ENCODE results near the gene TNFAIP1.
A peak's percentile ranks its signal among the peaks of the same experiment; 100 is the strongest.
"Not testable (repeated sequence)": the region's sequence is repeated elsewhere in the genome, so short reads cannot be mapped to it uniquely, and the experiment has no call there.

The TNFAIP1 gene, protein sequence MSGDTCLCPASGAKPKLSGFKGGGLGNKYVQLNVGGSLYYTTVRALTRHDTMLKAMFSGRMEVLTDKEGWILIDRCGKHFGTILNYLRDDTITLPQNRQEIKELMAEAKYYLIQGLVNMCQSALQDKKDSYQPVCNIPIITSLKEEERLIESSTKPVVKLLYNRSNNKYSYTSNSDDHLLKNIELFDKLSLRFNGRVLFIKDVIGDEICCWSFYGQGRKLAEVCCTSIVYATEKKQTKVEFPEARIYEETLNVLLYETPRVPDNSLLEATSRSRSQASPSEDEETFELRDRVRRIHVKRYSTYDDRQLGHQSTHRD

DNA sequence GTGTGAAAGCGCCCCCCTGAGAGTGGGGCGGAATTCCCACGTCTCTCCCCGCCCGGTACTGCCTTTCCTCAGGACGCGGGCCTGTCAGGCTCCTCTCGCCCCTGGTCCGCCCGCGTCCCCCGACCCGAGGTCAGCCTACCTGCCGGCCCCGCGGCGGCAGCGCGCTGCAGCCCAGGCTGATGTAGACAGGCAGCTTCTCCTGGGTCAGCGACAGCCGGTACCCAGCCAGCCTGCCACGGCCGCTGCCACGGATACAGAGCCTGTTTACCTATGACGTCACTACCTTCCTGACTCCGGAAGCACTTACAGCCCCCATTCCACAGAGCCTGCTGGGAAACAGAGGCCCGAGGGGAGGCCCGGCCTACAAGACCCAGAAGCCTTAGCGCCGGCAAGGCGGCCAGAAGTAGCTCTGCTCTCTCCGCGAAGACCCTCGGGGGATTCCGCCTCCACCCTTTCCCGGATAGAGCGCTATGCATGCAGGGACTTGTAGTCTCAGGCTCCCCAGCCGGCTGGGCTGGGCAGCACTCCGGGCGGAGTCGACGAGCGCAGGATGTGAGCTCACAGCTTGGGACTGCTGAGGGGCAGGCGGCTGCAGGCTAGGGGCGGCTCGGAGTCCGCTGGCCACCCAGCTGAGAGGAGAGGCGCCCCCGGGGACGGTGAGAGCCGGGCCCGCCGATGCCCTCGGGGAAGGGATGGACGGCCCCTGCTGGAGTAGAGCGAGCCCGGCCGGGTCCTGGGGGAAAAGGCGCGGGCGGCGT is at the start of gene TNFAIP1, which contains the start of gene IFT20:
TNFAIP1 (plus strand) TSS at position 561 of the 758 bp plus-strand sequence. CDS start 3,761 bp downstream, outside the sequence.
IFT20 (minus strand) TSS at position 272 of the 758 bp plus-strand sequence. CDS start 3,487 bp downstream, outside the sequence.
- DNase-seq (ENCODE audit: low read depth in 2 of 2), result peak; percentile 91 to 96

DNA sequence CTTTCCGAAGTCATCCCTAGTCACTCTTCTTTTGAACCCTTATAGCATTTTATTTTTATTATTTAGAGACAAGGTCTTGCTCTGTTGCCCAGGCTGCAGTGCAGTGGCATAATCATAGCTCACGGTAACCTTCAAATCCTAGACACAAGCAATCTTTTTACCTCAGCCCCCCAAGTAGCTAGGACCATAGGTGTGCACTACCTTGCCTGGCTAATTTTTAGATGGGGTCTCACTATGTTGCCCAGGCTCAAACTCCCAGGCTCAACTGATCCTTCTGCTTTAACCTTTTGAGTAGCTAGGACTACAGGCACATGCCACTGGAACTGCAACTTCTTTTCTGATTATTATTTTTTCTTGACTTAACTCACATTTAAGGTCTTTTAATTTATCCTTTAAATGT is 49.6 kb upstream of the TNFAIP1 start:
- no peak for DNase-seq (ENCODE audit: low read depth in 2 of 2)

DNA sequence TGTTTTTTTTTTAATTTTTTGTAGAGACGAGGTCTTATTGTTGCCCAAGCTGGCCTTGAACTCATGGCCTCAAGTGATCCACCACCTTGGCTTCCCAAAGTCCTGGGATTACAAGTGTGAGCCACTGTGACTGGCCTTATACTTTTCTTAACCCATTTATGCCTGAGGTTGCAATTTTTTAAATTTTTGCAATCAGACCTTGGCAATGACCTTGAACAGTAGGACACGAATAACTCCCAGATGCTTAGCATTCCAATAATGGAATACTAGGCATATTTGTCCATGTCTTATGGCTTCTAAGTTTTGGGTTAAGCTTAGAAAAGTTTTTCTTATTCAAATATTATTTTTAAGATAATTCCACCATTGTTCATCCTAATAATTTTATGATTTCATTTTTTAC is 44.9 kb upstream of the TNFAIP1 start:
- DNase-seq (ENCODE audit: low read depth in 2 of 2), result no peak

DNA sequence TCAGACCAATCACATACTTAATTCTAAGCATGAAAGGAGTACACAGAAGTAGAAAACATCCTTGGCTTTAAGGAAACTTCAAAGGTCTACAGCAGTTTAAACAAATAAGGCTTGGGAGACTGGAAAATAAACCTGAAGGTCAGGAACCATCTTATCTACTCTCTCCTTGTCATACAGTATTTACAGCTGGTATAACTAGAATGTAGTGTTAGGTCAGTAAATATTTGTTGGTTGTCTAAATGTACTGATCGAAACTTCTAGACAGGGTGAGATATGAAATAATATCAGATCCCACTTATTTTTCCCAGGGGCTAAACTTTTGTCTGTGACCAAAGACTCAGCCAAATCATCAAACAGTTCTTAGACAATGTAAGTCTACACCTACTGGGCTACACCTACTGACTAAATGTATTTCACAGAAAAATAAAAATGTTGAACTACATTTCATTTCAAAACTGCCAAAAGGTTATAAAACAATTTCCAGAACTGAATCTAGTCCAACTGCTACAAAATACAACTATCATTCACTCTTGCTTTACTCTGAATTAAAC is 43.7 kb upstream of the TNFAIP1 start:
- DNase-seq (ENCODE audit: low read depth in 2 of 2), result no peak

DNA sequence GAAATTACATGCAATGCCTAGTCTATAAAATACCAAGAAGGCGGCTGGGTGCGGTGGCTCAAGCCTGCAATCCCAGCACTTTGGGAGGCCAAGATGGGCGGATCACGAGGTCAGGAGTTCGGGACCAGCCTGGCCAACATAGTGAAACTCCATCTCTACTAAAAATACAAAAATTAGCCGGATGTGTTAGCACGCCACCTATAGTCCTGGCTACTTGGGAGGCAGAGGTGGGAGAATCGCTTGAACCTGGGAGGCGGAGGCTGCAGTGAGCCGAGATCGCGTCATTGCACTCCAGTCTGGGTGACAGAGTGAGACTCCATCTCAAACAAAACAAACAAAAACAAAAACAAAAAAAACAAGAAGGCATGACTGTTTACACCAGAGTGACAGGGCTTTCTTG is 42.7 kb upstream of the TNFAIP1 start:
- not testable (repeated sequence) for DNase-seq (ENCODE audit: low read depth in 2 of 2)

DNA sequence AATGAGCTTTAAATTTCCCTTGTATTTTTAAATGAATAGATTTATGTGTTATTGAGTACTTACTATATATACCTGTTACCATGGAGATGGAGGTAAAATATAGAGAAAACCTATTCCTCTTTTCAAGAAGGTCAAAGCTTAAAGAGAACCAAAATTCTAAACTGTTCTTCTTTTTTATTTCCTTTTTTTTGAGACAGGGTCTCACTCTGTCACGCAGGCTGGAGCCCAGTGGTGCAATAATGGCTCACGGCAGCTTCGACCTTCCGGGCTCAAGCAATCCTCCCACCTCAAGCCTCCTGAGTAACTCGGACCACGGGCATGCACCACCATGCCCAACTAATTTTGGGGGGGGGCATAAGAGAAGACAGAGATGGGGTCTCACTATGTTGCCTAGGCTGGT is 41.6 kb upstream of the TNFAIP1 start:
- no peak for DNase-seq (ENCODE audit: low read depth in 2 of 2)

DNA sequence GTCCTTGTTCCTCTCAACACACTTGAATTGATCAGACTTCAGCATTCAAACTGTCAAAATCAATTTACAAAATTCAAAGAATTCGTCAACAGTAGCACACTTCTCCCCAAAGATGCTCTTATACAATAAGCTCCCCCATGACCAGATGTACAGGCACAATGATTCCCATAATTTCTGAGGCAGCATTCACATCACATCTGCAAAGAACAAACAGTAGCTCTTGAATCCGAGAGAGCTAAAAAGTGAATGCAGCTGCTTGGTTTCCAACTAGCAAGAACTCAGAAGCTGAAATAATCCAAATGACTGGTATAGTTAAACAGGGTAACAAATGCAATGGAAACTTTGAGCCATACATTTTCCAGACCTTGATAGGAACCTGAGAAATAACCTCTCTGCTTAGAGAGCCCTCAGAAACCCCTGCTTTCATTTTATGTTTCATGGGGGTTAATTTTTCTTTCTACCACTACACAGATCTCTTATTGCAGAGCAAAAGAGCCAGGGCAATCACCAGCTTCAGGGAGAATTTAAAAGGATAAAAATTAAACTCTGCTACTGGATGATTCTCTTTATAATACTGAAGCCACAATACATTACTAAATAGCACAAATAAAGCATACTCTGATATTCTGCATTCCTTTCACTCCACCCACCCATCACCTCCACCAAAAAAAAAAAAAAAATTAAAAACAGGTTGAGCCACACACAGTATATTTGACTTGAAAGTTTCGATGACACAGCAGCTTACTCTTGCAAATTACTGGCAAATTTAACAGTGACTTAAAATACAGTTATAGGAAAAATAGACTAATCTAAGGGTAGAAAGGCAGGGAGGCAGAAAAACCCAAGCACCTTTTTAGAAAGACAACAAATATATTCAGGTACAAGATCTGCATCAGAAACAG is 39.6 kb upstream of the TNFAIP1 start:
- no peak for DNase-seq (ENCODE audit: low read depth in 2 of 2)

DNA sequence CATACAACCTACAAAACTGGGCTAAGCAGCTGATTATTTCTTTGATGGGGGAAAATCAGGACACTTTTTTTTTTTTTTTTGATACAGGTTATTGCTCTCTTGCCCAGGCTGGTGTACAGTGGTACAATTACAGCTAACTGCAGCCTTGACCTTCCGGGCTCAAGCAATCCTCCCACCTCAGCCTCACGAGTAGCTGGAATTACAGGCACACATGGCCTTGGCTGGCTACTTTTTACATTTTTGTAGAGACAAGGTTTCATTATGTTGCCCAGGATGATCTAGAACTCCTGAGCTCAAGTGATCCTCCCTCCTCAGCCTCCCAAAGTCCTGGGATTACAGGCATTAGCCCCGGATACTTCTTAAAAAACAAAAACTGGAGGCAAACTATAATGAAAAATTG is 37.1 kb upstream of the TNFAIP1 start:
- no peak for DNase-seq (ENCODE audit: low read depth in 2 of 2)

DNA sequence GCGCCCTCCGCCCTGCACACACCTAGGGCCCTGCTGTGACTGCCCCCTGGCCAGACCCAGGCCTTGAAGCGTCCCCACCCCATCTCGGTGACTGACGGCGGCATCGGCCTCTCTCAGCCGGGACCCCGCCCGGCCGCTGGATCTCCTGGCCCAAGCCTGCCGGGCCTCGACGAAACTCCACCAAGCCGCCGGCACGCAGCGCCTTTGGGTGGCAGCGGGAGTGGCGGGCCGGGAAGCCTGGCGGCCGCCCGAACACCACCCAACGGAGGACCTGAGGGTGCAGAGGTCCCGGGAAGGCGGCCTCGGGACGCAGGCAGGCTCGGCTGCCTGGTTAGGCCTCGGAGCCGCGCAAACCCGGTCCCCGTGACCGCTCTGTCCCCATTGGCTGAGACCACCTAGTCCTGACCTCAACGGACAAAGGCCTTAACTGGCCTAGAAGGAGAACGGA is 28.6 kb upstream of the TNFAIP1 start:
- no peak for DNase-seq (ENCODE audit: low read depth in 2 of 2)

DNA sequence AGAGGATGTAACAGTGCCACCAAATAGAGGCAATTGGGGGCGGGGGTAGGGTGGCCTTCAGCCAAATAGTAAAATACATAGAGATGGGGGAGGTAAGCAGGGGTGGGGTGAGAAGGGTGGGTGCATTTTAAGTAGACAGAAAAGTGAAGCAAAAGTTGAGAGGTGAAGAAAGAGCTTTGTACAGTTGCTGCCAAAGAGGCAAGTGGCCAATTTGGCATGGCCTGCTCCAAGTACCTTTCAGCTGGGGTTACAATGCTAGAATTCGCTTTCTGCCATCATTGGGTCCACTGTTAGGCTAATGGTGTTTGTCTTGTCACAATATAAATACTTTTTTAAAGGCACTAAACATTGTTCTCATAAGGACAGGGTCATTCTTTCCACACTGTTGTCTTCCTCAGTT is 21.7 kb upstream of the TNFAIP1 start:
- no peak for DNase-seq (ENCODE audit: low read depth in 2 of 2)

DNA sequence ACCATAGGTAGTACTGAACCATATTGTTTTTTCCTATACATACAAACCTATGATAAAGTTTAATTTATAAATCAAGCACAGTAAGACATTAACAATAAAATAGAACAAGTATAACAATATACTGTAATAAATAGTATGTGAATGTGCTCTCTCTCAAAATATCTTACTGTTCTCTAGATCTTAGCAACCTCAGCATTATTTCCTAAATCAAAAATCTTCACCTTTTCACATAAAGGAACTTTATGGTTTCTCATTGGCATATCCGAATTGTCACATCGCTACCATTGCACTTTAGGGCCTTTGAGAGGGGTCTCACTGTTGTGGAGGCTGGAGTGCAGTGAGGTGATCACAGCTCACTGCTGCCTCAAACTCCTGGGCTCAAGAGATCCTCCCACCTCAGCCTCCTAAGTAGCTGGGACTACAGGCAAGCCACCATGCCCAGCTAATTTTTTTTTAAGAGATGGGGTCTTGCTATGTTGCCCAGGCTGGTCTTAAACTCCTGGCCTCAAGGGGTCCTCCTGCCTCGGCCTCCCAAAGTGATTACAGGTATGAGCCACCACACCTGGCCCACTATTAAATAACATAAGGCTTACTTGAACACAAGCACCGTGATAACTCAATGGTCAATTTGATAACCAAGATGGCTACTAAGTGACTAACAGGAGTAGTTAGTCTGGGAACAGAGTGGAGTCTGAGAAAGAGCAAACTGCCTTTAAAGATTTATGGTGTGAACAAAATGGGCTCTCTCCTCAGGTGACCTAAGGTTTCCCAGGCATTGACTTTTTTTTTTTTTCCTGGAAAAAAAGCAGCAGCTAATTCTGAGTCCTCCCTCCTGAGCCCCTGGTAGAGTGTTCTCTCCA is 19.5 kb upstream of the TNFAIP1 start:
- DNase-seq (ENCODE audit: low read depth in 2 of 2), result no peak

DNA sequence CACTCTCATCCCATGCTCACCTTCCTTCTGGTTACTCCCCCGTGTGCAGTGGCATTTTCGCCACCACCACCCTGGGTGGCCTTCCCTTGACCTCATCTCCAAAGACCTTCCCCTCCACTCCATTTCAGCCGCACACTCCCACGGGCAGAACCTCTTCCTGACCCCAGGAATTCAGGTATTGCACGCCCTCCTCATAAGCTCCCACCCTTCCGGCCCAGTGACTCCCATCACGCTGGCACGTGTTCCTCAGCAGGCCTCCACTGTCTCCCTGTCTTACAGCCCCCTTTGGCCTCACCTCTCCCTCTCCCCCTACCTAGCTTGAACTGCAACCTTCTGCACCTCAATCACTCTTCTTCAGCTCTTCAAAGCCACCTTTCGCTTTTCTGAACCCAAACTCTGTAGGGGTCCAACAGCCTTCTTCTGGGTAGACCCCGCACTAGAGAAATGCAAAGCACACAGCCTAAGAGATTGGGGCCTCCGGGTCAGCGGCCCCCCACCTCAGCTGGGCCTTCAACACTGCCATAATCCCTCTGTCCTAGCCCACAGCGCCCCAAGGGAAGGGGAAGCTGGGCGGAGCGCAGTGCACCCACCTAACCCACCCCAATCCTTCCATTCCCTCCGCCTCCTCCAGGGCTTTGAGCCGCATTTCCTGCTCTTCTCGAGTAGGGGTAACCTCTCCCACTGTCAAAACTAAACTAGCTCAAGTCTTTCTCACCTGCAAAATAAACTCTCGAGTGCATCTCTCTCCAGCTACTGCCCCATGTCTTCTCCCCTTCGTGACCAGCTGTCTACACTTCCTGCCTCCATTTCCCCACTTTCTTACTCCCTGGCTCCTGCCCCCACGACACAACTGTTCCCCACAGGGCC is 18.2 kb upstream of the TNFAIP1 start:
- DNase-seq (ENCODE audit: low read depth in 2 of 2), result no peak

DNA sequence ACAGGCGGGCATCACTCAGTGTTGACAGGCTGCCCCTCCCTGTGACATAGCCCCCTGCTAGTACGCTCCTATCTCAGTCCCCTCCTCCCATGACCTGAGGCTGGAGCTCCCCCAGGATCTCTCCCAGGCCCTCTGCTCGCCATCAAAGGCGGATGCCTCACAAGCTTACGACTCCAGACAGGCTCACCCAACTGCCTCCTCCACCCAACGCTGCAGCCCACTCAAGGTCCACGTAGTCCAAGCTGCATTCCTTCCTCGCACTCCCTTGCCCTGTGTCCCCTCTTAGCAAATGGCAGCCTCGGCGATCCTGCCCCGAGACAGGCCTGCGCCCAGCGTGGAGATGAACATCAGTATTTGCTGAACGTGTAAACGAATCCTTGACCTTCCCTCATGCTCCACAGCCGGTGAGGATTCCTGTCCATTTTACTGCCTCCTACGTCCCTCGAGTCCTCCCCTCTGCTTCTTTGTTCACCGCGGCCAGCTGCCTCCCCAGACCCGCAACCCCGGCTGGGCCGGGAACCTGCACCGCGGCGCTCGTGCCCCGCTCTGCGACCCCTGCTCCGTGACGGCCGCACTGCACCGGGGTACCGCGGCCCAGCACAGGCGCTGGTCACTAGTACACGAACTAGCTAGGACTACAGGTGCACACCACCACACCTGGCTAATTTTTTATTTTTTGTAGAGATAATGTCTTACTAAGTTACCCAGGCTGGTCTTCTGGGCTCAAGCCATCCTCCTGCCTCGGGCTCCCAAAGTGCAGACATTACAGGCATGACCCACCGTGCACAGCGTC is 17.4 kb upstream of the TNFAIP1 start:
- no peak for DNase-seq (ENCODE audit: low read depth in 2 of 2)

DNA sequence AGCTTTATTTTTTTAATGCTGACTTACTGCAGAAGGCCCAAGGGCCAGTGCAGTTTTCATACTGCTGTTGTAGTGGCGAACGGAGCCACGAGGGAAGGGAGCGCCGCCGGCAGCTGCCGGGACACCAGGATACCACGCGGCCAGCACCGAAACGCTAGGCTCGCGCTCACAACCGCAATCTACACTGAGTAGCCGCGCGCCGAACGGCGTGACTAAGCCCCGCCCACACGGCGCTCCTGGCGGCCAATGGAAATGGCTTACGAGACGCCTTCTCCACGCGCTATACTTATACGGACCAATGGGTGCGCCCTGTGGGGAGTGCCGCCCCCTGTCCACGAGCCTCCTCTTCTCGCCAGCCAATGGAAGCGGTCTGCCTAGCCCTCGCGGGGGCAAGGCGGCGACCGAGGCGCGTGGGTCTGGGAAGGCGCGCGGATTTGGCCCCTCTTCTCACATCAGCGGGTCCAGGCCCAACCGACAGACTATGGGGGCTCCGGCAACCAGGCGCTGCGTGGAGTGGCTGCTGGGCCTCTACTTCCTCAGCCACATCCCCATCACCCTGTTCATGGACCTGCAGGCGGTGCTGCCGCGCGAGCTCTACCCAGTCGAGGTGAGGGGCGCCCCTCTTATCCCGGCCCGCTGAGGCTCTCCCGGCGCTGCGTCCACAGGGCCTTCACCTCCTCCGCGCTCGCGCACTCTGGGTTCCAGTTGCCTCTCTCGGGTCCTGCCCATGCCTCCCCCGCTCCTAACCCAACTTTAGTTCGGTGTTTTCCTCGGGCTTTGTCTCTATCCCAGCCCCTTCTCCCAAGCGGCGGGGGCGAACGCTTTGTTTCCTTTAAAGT is 16.6 kb upstream of the TNFAIP1 start, which contains the start of gene TMEM97:
TMEM97 (plus strand) TSS at position 442 of the 839 bp plus-strand sequence; CDS start at position 482, 40 bp downstream.
- peak; percentile 94 to 97 for DNase-seq (ENCODE audit: low read depth in 2 of 2)

DNA sequence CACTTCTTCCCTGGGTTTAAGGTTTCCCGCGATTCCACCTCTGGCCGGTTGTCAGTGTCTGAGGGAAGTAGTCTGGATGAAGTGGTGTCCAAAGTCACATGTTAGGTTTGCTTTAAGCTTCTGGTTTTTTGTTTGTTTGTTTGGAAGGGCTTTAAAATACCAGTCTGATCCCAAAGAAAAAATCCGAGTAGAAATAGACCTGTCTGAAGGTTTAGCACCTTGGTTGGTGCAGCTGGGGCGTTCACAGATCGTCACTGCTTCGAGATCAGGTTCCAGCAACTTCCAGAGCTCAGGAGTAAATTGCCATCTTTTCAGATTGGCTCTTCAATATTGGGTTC is 16.0 kb upstream of the TNFAIP1 start:
- DNase-seq (ENCODE audit: low read depth in 2 of 2), result no peak

DNA sequence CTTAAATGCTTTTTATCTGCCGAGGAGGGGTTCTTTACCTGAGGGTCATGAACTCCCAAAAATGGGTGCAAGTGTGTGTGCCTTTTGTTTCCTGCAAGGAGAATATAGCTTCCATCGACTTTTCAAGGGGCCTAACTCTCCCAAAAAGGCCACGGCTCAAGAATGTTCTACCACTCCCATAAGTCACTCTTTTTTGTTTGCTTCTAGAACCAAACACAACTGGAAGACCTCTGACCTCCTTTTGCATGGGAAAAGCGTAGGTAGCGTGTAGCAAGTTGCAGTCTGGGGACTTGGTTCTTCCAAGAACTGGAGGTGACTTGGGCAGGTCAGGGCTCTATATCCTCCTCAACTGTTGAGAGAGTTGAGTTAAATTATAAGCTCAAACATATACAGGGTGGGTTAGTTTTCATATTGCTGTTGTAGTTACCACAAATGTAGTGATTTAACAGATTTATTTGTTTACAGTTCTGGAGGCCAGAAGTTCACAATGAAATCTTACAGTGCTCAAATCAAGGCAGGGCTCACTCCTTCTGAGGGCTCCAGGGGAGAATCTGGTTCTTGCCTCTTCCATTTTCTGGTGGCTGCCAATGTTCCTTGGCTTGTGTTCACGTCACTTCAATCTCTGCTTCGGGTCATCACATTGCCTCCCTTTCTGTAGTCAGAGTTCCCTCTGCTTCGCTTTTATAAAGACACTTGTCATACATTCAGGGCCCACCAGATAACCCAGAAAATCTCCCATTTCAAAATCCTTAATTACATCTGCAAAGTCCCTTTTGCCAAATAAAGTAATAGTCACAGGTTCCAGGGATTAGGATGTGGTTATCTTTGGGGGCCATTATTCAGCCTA is 15.1 kb upstream of the TNFAIP1 start:
- no peak for DNase-seq (ENCODE audit: low read depth in 2 of 2)

DNA sequence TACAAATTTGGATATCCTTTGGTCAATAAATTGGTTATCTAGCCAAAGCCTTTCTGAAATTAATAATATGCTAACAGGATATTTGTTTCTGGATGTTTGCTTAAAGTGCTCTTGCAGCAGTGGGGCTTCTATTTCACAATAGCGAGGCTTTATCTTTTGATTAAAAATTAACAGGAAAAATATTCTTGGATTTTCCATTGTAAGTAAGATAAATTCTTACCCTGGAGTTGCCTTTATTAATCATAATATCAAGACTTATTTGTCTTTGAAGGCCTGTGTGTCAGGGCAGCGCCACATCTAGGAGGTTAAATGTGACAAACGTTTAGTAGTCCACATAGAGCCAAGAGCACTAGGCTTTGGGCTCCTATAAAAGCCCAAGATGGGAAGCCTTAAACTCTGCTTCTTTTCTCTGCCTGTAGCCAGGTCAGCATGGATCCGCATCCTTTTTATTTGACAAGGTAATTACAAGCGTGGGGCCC is 11.3 kb upstream of the TNFAIP1 start:
- no peak for DNase-seq (ENCODE audit: low read depth in 2 of 2)
